HFFc6 (cell line): ENCODE results near the gene OR8J1. TPM values are rescaled to one million over a fixed set of nuclear protein-coding genes. Genes with fewer than 3 reads are reported as not detected.

Experiments
- DNase-seq: peaks from one replicate; pipeline ENCODE4 v3.0.0-alpha.2; 2018
- H3K27ac Mint-ChIP-seq: 2 replicates; pipeline ENCODE4 v1.8.0; 2020; ENCODE audit warnings: mild to moderate bottlenecking, mixed read lengths
- H3K27me3 Mint-ChIP-seq: 2 replicates; pipeline ENCODE4 v1.8.0; 2021; ENCODE audit warnings: mild to moderate bottlenecking, moderate library complexity, mixed read lengths; ENCODE audit not compliant: insufficient read depth
- H3K36me3 Mint-ChIP-seq: 2 replicates; pipeline ENCODE4 v1.8.0; 2021; ENCODE audit warnings: low read depth, mixed read lengths
- H3K4me1 Mint-ChIP-seq: 2 replicates; pipeline ENCODE4 v1.8.0; 2020; ENCODE audit warnings: low read depth, mixed read lengths
- H3K4me3 Mint-ChIP-seq: 2 replicates; pipeline ENCODE4 v1.8.0; 2020; ENCODE audit warnings: mild to moderate bottlenecking, moderate library complexity, mixed read lengths
- H3K9me3 Mint-ChIP-seq: 2 replicates; pipeline ENCODE4 v1.8.0; 2020; ENCODE audit warnings: mild to moderate bottlenecking, mixed read lengths
- CTCF ChIP-seq: fragments of 200-600 bp; sonication (generic); IDR thresholded peaks from 2 replicates; pipeline ENCODE4 v1.5.0; 2021; ENCODE audit warnings: antibody characterized with exemption, mild to moderate bottlenecking
- long read RNA-seq: library from polyadenylated mRNA; unstranded; transcript quantifications from one replicate; pipeline ENCODE4 v2.0.0, GENCODE V29; 2019
- total RNA-seq, 6 experiments: library from RNA; stranded (reverse); fragmentation: NEBNext Ultra II Directional; extraction: Animal tissue kit (Norgen Biotek cat#: 25700); gene quantifications; 2 replicates in 1 of 6; 3 replicates in 5 of 6; pipeline ENCODE4 v1.2.3, GENCODE V29; 2021

The OR8J1 gene
- not detected for total RNA-seq
- long read RNA-seq, result 0 reads

GRCh38 chr11:56353991-56354390, at the start of gene OR8J1:
TSS of gene OR8J1 (plus strand) at chr11:56354291. CDS start at chr11:56360247, 5,956 bp downstream.
- Mint-ChIP-seq H3K27ac (no peak within 1 kb of the TSS), H3K9me3 (peaks cover 4% of the 10 kb centered on the region; the same call in 1 of the 2 replicates), H3K36me3 (no peaks in the 10 kb centered on the region), H3K27me3 (no peaks in the 10 kb centered on the region; the same call in 1 of the 2 replicates), H3K4me3 (no peak within 1 kb of the TSS), H3K4me1 (no peaks in the 10 kb centered on the region)
- no peak for DNase-seq
- TF ChIP-seq CTCF, result no peak

GRCh38 chr11:56307836-56308235, 46.3 kb upstream of the OR8J1 start:
- H3K36me3 Mint-ChIP-seq, result peaks cover 4% of the 10 kb centered on the region; the same call in 1 of the 2 replicates
- H3K27ac Mint-ChIP-seq, result no peak overlapping the region
- H3K9me3 Mint-ChIP-seq, result peaks cover 61% of the 10 kb centered on the region
- DNase-seq, result no peak
- H3K4me1 Mint-ChIP-seq, result no peaks in the 10 kb centered on the region
- no peak for TF ChIP-seq CTCF
- no peak overlapping the region for H3K4me3 Mint-ChIP-seq
- no peaks in the 10 kb centered on the region for H3K27me3 Mint-ChIP-seq

GRCh38 chr11:56314844-56315243, 39.2 kb upstream of the OR8J1 start, which contains the start of gene OR8K3:
TSS of gene OR8K3 (plus strand) at chr11:56315144. CDS start at chr11:56318307, 3,163 bp downstream.
- no peak for DNase-seq
- Mint-ChIP-seq H3K36me3 (no peaks in the 10 kb centered on the region), H3K27ac (no peak within 1 kb of the TSS), H3K9me3 (peaks cover 8% of the 10 kb centered on the region), H3K4me1 (no peaks in the 10 kb centered on the region), H3K4me3 (no peak within 1 kb of the TSS), H3K27me3 (no peaks in the 10 kb centered on the region)
- no peak for TF ChIP-seq CTCF

- Mint-ChIP-seq H3K9me3 (peaks cover 31% of the 10 kb centered on the region), H3K4me1 (no peaks in the 10 kb centered on the region), H3K27me3 (no peaks in the 10 kb centered on the region), H3K27ac (no peak overlapping the region), H3K36me3 (peaks cover 4% of the 10 kb centered on the region; the same call in 1 of the 2 replicates), H3K4me3 (no peak overlapping the region)
- no peak for TF ChIP-seq CTCF
- no peak for DNase-seq
Observed at GRCh38 chr11:56331861-56332491, 22.1 kb upstream of the OR8J1 start.

GRCh38 chr11:56333156-56333555, 20.9 kb upstream of the OR8J1 start:
- H3K27me3 Mint-ChIP-seq, result no peaks in the 10 kb centered on the region
- peaks cover 4% of the 10 kb centered on the region for H3K36me3 Mint-ChIP-seq
- H3K4me3 Mint-ChIP-seq, result no peak overlapping the region
- H3K27ac Mint-ChIP-seq, result no peak overlapping the region
- TF ChIP-seq CTCF, result no peak
- H3K9me3 Mint-ChIP-seq, result peaks cover 39% of the 10 kb centered on the region
- no peak for DNase-seq
- no peaks in the 10 kb centered on the region for H3K4me1 Mint-ChIP-seq
